ENCODE results near the gene PTPA. TPM values are rescaled to one million over a fixed set of nuclear protein-coding genes. Genes with fewer than 3 reads are reported as not detected.
"Not testable (repeated sequence)": the region's sequence is repeated elsewhere in the genome, so short reads cannot be mapped to it uniquely, and the experiment has no call there.

Gene PTPA
- total RNA-seq, 1 experiment from 2014 or later, result 182 TPM

GRCh38 chr9:129109952-129110739 is 1.1 kb upstream of the PTPA start:
- ChIA-PET CTCF (no interaction called here), POLR2A (ENCODE audit: unreplicated experiment) (interaction anchor here (0.6 to 1.3 kb wide), 2 partner anchors 15 to 29 kb away, joined by 3 read pairs; partner anchors contain the start of gene DOLPP1)
- Histone ChIP-seq H3K4me2 (peak overlapping the region; percentile 95), H3K27ac (no peak overlapping the region), H2AFZ (peak overlapping the region; percentile 98), H3K4me3 (peak overlapping the region; percentile 93), H3F3A (ENCODE audit: insufficient read depth, low read depth) (peaks cover 34% of the 10 kb centered on the region; the same call in 1 of the 2 replicates), H3K27me3 (ENCODE audit: insufficient read depth, low read depth) (no peaks in the 10 kb centered on the region), H3K79me2 (ENCODE audit: low read depth) (peaks cover 34% of the 10 kb centered on the region), H3K9me3 (ENCODE audit: insufficient read depth, low read depth) (no peaks in the 10 kb centered on the region), H3K9me2 (ENCODE audit: insufficient read depth) (no peaks in the 10 kb centered on the region), H3K36me3 (ENCODE audit: low read depth) (no peaks in the 10 kb centered on the region), H3K4me1 (replicated peaks; ENCODE audit: insufficient read depth) (peaks cover 24% of the 10 kb centered on the region; the same call in 1 of the 2 replicates), H4K20me1 (ENCODE audit: insufficient read depth) (no peaks in the 10 kb centered on the region)
- BruUV-seq (replicated peaks), result no TSS peak
- intact Hi-C loops (cut with micrococcal nuclease; ENCODE audit: unreplicated experiment), result loop anchor here (1.0 to 5.0 kb wide), 4 partner anchors 29 to 738 kb away; partner anchors contain the start of genes DOLPP1, SH3GLB2 and URM1
- DNase-seq, result peak in 1 of 2 experiments; percentile 27
- no peak for TF ChIP-seq CTCF (conservative IDR thresholded peaks at IDR 0.05)
- no peak for TF ChIP-seq EZH2 (IDR thresholded peaks at IDR 0.05; ENCODE audit: low read depth)

- Histone ChIP-seq H3K9me3 (ENCODE audit: insufficient read depth, low read depth) (no peaks in the 10 kb centered on the region), H3K4me1 (replicated peaks; ENCODE audit: insufficient read depth) (peaks cover 23% of the 10 kb centered on the region; the same call in 1 of the 2 replicates), H3F3A (ENCODE audit: insufficient read depth, low read depth) (peaks cover 36% of the 10 kb centered on the region; the same call in 1 of the 2 replicates), H3K27ac (peak overlapping the region; percentile 74), H3K9me2 (ENCODE audit: insufficient read depth) (no peaks in the 10 kb centered on the region), H2AFZ (peak overlapping the region; percentile 95), H3K4me2 (peak overlapping the region; percentile 95), H4K20me1 (ENCODE audit: insufficient read depth) (no peaks in the 10 kb centered on the region), H3K4me3 (peak overlapping the region; percentile 82), H3K79me2 (ENCODE audit: low read depth) (peaks cover 48% of the 10 kb centered on the region), H3K27me3 (ENCODE audit: insufficient read depth, low read depth) (no peaks in the 10 kb centered on the region), H3K36me3 (ENCODE audit: low read depth) (no peaks in the 10 kb centered on the region)
- DNase-seq, result peak in 1 of 2 experiments; percentile 41
- POLR2A ChIA-PET (ENCODE audit: unreplicated experiment), result interaction anchor here (0.6 to 1.3 kb wide), 4 partner anchors 31 to 395 kb away, joined by 3 to 4 read pairs (median 4); partner anchors contain the start of gene DOLPP1
- BruUV-seq (replicated peaks), result no TSS peak
- CTCF ChIA-PET, result no interaction called here
- intact Hi-C loops (cut with micrococcal nuclease; ENCODE audit: unreplicated experiment), result loop anchor here (2.0 to 5.0 kb wide), 3 partner anchors 59 to 739 kb away; partner anchors contain the start of genes SH3GLB2 and URM1
- TF ChIP-seq EZH2 (IDR thresholded peaks at IDR 0.05; ENCODE audit: low read depth) (no peak), CTCF (conservative IDR thresholded peaks at IDR 0.05) (no peak)
These were observed 425 bp downstream of the PTPA start for GRCh38 chr9:129111528-129112151.

GRCh38 chr9:129112526-129112925 is 1.3 kb downstream of the PTPA start:
- not testable (repeated sequence) for H4K20me1 ChIP-seq (ENCODE audit: insufficient read depth); H3K9me2 ChIP-seq (ENCODE audit: insufficient read depth); H2AFZ ChIP-seq; H3K9me3 ChIP-seq (ENCODE audit: insufficient read depth, low read depth); DNase-seq; H3K27me3 ChIP-seq (ENCODE audit: insufficient read depth, low read depth); H3K27ac ChIP-seq; H3K36me3 ChIP-seq (ENCODE audit: low read depth)
- ChIA-PET POLR2A (ENCODE audit: unreplicated experiment) (interaction anchor here (0.7 kb wide), 1 partner anchor 245 kb away, joined by 4 read pairs; no protein-coding TSS in a partner anchor), CTCF (interaction anchor here (0.7 kb wide), 1 partner anchor 267 kb away, joined by 3 read pairs; no protein-coding TSS in a partner anchor)
- H3K79me2 ChIP-seq (ENCODE audit: low read depth), result peaks cover 57% of the 10 kb centered on the region
- peaks cover 28% of the 10 kb centered on the region; the same call in 1 of the 2 replicates for H3F3A ChIP-seq (ENCODE audit: insufficient read depth, low read depth)
- peak overlapping the region; percentile 95 for H3K4me2 ChIP-seq
- peaks cover 19% of the 10 kb centered on the region; the same call in 1 of the 2 replicates for H3K4me1 ChIP-seq (replicated peaks; ENCODE audit: insufficient read depth)
- TSS peak; percentile 31 for BruUV-seq (replicated peaks)
- H3K4me3 ChIP-seq, result peak overlapping the region; percentile 82
- intact Hi-C loops (cut with micrococcal nuclease; ENCODE audit: unreplicated experiment), result loop anchor here (5.0 kb wide), 1 partner anchor 740 kb away; the partner anchor contains the start of gene URM1

Data from PC-9 (cell line).